ENCODE measurements around the gene C2orf68.

- TF ChIP-seq POLR2AphosphoS5 (IDR thresholded peaks at IDR 0.05; ENCODE audit: low read depth, low read length) (0 out of 2 replicates have a peak, but pooled peaks have one; percentile 45), SIN3A (IDR thresholded peaks at IDR 0.05; ENCODE audit: borderline replicate concordance, insufficient read depth, low read length) (peak; percentile 96; the same call in 1 of the 2 replicates)
Observed at GRCh38 chr2:85602476-85603234, 9.2 kb downstream of the C2orf68 start, which contains the start of gene TMEM150A.

Data from PFSK-1 (cell line).